Progenitor cell of endocrine pancreas (in vitro differentiated cells): ENCODE measurements around the gene PROSER2. TPM values are rescaled to one million over a fixed set of nuclear protein-coding genes. Genes with fewer than 3 reads are reported as not detected.

Experiments used
- DNase-seq: peaks from one replicate; pipeline ENCODE4 v3.0.0; 2021; ENCODE audit warnings: low spot score; ENCODE audit not compliant: unreplicated experiment
- H3K27ac Mint-ChIP-seq: 2 replicates; pipeline ENCODE4 v1.8.0; 2021; ENCODE audit warnings: mild to moderate bottlenecking, moderate library complexity, mixed read lengths
- H3K27me3 Mint-ChIP-seq: 2 replicates; pipeline ENCODE4 v1.8.0; 2021; ENCODE audit warnings: mixed read lengths
- H3K36me3 Mint-ChIP-seq: 2 replicates; pipeline ENCODE4 v1.8.0; 2022; ENCODE audit warnings: mixed read lengths; ENCODE audit not compliant: insufficient read depth
- H3K4me1 Mint-ChIP-seq: 2 replicates; pipeline ENCODE4 v1.8.0; 2021; ENCODE audit warnings: low read depth, mixed read lengths
- H3K4me3 Mint-ChIP-seq: 2 replicates; pipeline ENCODE4 v1.8.0; 2021; ENCODE audit warnings: low read depth, mild to moderate bottlenecking, moderate library complexity, mixed read lengths
- H3K9me3 Mint-ChIP-seq: 2 replicates; pipeline ENCODE4 v1.8.0; 2021; ENCODE audit warnings: low read depth, mixed read lengths
- long read RNA-seq: library from polyadenylated mRNA; unstranded; transcript quantifications from one replicate; pipeline ENCODE4 v2.0.0, GENCODE V29; 2020
- total RNA-seq: library from RNA; stranded (reverse); gene quantifications from 2 replicates; pipeline ENCODE4 v1.2.1, GENCODE V29; 2021
- TF ChIP-seq, protein P1 (sequence below): fragments of 200-600 bp; sonication (generic); IDR thresholded peaks from one replicate; pipeline ENCODE4 v1.5.0; 2021; ENCODE audit warnings: antibody characterized with exemption, mild to moderate bottlenecking; ENCODE audit not compliant: unreplicated experiment

Gene PROSER2, protein sequence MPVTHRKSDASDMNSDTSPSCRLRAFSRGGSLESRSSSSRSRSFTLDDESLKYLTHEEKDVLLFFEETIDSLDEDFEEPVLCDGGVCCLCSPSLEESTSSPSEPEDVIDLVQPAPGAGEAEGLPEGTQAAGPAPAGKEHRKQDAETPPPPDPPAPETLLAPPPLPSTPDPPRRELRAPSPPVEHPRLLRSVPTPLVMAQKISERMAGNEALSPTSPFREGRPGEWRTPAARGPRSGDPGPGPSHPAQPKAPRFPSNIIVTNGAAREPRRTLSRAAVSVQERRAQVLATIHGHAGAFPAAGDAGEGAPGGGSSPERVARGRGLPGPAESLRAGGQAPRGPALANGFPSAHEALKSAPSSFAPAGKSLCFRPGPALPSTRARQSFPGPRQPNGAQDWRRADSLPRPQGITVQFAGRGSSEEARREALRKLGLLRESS
- 18.8 and 19.0 TPM in 2 replicates for total RNA-seq
- long read RNA-seq, partial matches to known transcripts = 0 of 4 reads
- long read RNA-seq, other reads (novel, unspliced or antisense) = 3 of 4 reads

DNA sequence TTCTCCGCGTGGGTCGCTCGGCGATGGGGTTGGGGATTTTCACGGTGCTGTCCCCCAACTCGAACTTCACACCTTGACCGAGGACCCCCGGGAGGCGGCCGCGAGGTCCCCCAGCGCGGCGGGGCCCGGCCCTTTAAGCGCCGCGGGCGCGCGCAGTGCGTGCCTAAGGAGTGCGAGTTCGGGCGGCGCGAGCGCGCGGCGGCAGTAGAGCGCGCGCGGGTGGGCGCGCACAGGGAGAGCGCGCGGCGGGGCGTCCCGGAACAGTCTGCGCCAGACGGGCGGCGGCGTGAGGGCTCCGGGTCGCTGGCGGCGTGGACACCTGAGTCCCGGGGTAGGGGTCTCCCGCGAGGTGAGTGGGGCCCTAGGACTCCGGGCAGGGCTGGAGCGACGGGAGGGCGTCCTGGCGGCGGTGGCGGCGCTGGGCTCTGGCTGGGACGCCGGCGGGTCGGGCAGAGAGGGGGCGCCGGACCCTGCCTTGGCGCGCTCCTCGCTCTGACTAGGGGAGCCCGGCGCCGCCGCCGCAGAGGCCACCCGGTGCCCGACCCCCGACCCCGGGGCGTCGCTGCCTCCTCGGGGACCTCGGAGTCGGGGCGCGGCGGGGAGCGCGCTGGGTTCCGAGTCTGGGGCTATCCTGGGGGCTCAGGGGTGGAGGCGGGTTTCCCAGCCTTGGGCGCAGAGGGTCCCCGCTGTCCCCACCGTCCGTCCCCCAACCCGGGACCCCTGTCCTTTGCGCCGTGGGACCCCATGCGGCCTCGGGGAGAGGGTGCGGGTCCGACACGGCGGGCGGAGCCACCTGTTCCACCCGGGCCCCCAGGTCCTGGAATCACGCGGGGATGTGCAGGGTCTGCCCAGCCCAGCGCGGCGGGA, at the start of gene PROSER2:
Gene PROSER2, plus strand, starts transcription at position 235 of the 867 bp plus-strand sequence. CDS start 28,722 bp downstream, outside the sequence.
- no peaks in the 10 kb centered on the region for H3K9me3 Mint-ChIP-seq
- TF ChIP-seq, protein P1, sequence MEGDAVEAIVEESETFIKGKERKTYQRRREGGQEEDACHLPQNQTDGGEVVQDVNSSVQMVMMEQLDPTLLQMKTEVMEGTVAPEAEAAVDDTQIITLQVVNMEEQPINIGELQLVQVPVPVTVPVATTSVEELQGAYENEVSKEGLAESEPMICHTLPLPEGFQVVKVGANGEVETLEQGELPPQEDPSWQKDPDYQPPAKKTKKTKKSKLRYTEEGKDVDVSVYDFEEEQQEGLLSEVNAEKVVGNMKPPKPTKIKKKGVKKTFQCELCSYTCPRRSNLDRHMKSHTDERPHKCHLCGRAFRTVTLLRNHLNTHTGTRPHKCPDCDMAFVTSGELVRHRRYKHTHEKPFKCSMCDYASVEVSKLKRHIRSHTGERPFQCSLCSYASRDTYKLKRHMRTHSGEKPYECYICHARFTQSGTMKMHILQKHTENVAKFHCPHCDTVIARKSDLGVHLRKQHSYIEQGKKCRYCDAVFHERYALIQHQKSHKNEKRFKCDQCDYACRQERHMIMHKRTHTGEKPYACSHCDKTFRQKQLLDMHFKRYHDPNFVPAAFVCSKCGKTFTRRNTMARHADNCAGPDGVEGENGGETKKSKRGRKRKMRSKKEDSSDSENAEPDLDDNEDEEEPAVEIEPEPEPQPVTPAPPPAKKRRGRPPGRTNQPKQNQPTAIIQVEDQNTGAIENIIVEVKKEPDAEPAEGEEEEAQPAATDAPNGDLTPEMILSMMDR = peak; percentile 32
- H3K36me3 Mint-ChIP-seq = peaks cover 7% of the 10 kb centered on the region
- peak within 1 kb of the TSS; percentile 92 for H3K4me3 Mint-ChIP-seq
- peak within 1 kb of the TSS; percentile 92 for H3K27ac Mint-ChIP-seq
- DNase-seq = peak; percentile 42
- peaks cover 25% of the 10 kb centered on the region for H3K4me1 Mint-ChIP-seq
- H3K27me3 Mint-ChIP-seq = no peaks in the 10 kb centered on the region

DNA sequence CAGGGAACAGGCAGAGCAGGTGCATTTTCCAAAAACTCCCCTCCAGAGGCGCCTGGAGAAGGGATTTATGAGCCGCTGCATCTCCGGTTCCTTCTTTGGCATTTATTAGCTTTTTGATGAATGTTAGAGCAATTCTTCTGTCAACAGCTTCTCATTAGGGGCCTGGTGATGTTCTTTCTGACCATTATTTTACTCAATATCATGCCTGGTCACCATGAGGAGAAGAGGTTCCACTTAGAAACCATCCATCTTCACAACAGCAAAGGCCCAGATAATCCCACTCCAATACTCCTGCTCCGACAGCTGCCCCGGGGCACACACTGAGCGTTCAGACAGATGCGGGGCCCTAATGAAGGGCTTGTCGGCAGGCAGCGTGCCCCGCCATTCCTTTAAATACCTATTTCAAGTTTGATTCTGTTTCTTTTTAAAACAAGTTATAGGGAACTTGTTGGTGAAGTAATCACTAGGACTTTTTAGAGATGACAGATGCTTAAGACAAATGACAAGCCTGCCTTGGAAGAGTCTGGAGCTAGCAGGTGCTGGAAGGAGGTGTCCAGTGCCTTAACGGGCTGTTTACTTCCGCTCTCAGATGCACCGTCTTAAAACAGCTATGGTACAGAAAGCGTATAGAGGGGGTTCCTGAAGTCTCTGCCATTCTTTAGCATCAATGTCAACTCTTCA, 49.3 kb upstream of the PROSER2 start:
- Mint-ChIP-seq H3K27me3 (no peaks in the 10 kb centered on the region), H3K9me3 (peaks cover 1% of the 10 kb centered on the region), H3K4me3 (no peak overlapping the region), H3K36me3 (no peaks in the 10 kb centered on the region), H3K4me1 (peaks cover 3% of the 10 kb centered on the region), H3K27ac (no peak overlapping the region)
- TF ChIP-seq, protein P1 = no peak
- DNase-seq = no peak

GRCh38 chr10:11775412-11775811, 47.7 kb upstream of the PROSER2 start:
- no peak for DNase-seq
- H3K27me3 Mint-ChIP-seq = no peaks in the 10 kb centered on the region
- H3K9me3 Mint-ChIP-seq = peaks cover 3% of the 10 kb centered on the region
- TF ChIP-seq, protein P1 = no peak
- no peak overlapping the region for H3K4me3 Mint-ChIP-seq
- peaks cover 3% of the 10 kb centered on the region for H3K4me1 Mint-ChIP-seq
- no peak overlapping the region for H3K27ac Mint-ChIP-seq
- H3K36me3 Mint-ChIP-seq = no peaks in the 10 kb centered on the region

DNA sequence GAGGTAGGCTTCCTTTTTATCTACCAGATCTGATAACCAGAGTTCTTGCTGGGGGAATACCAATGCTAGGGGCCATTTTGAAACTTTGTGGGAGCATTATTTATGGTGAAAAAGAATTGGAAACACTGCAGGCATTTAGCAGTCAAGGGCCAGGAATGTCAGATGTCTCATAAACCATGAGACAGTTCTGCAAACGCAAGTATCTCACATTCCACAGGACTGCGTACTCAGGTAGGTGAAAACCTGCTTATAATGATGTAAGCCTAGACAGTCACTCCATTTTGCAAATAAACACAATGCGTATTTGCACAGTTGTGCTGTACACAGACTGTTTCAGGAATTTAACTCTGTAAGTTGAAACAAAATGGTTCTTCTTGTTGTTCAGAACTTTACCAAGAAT, 47.1 kb upstream of the PROSER2 start:
- Mint-ChIP-seq H3K27me3 (no peaks in the 10 kb centered on the region), H3K36me3 (no peaks in the 10 kb centered on the region), H3K4me1 (peaks cover 3% of the 10 kb centered on the region), H3K27ac (no peak overlapping the region), H3K9me3 (peaks cover 3% of the 10 kb centered on the region), H3K4me3 (no peak overlapping the region)
- no peak for DNase-seq
- TF ChIP-seq, protein P1 = no peak

DNA sequence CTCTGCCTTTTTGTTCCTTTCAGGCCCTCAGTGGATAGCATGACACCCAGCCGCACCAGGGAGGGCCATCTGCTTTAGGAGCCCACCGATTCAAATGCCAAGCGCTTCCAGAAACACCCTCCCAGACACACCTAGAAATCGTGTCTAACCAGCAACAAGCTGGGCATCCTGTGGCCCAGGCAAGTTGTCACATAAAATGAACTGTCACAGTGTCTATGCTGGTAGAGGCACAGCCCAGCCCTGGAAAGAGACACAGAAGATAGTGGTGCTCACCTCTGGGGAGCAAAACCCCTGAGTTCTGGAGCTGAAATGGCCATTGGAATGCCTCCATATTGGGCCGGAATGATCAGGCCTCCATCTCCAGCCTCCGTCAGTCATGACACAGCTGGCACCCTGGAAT, 42.0 kb upstream of the PROSER2 start:
- H3K27me3 Mint-ChIP-seq = no peaks in the 10 kb centered on the region
- no peak overlapping the region for H3K27ac Mint-ChIP-seq
- H3K36me3 Mint-ChIP-seq = no peaks in the 10 kb centered on the region
- H3K4me1 Mint-ChIP-seq = peaks cover 8% of the 10 kb centered on the region
- no peak for DNase-seq
- H3K4me3 Mint-ChIP-seq = no peak overlapping the region
- H3K9me3 Mint-ChIP-seq = peaks cover 3% of the 10 kb centered on the region
- TF ChIP-seq, protein P1 = no peak
